ENCODE data around the gene SURF4. TPM values are rescaled to one million over a fixed set of nuclear protein-coding genes. Genes with fewer than 3 reads are reported as not detected.

Gene SURF4
- polyA plus RNA-seq (2014; cell fraction: cytosol; rRNA removed) = 126 and 137 TPM in 2 replicates
- 71.5 and 73.7 TPM in 2 replicates for polyA plus RNA-seq (2014; cell fraction: nucleus; rRNA removed)

- DNase-seq (ENCODE audit: low spot score) = peak; percentile 95
Observed at GRCh38 chr9:133375724-133376654, at the start of gene SURF4, which contains the start of gene STKLD1. Gene SURF4 (minus strand): TSS chr9:133376060. CDS start chr9:133375969, 91 bp downstream. Gene STKLD1 (plus strand): TSS chr9:133376366. CDS start chr9:133376474, 108 bp downstream.

- DNase-seq (ENCODE audit: low spot score) = no peak
Observed at GRCh38 chr9:133425049-133425632, 49.3 kb upstream of the SURF4 start.

GRCh38 chr9:133424187-133424586 lies 48.3 kb upstream of the SURF4 start:
- DNase-seq (ENCODE audit: low spot score) = no peak

- DNase-seq (ENCODE audit: low spot score) = no peak
Observed at GRCh38 chr9:133423216-133423615, 47.4 kb upstream of the SURF4 start.

- DNase-seq (ENCODE audit: low spot score) = peak; percentile 71
Observed at GRCh38 chr9:133421615-133422542, 46.0 kb upstream of the SURF4 start, which contains the start of gene ADAMTS13. Gene ADAMTS13 (plus strand): TSS chr9:133422367. CDS start chr9:133422444, 77 bp downstream.

GRCh38 chr9:133420392-133420827 lies 44.5 kb upstream of the SURF4 start:
- no peak for DNase-seq (ENCODE audit: low spot score)

- no peak for DNase-seq (ENCODE audit: low spot score)
Observed at GRCh38 chr9:133419005-133419404, 43.1 kb upstream of the SURF4 start.

GRCh38 chr9:133417541-133418461 lies 41.9 kb upstream of the SURF4 start, which contains the start of gene REXO4:
Gene REXO4 (minus strand): TSS chr9:133418010. CDS start chr9:133417844, 166 bp downstream.
- DNase-seq (ENCODE audit: low spot score) = peak; percentile 95

- DNase-seq (ENCODE audit: low spot score) = no peak
Observed at GRCh38 chr9:133415170-133415569, 39.3 kb upstream of the SURF4 start.

GRCh38 chr9:133408042-133408441 lies 32.2 kb upstream of the SURF4 start:
- no peak for DNase-seq (ENCODE audit: low spot score)

- peak; percentile 69 for DNase-seq (ENCODE audit: low spot score)
Observed at GRCh38 chr9:133406480-133407307, 30.8 kb upstream of the SURF4 start.

GRCh38 chr9:133405508-133406438 lies 29.9 kb upstream of the SURF4 start:
- DNase-seq (ENCODE audit: low spot score) = no peak

GRCh38 chr9:133404454-133405002 lies 28.7 kb upstream of the SURF4 start:
- no peak for DNase-seq (ENCODE audit: low spot score)

GRCh38 chr9:133403766-133404453 lies 28.1 kb upstream of the SURF4 start:
- no peak for DNase-seq (ENCODE audit: low spot score)

- no peak for DNase-seq (ENCODE audit: low spot score)
Observed at GRCh38 chr9:133402689-133403088, 26.8 kb upstream of the SURF4 start.

- DNase-seq (ENCODE audit: low spot score) = no peak
Observed at GRCh38 chr9:133401588-133401987, 25.7 kb upstream of the SURF4 start.

GRCh38 chr9:133400292-133400691 lies 24.4 kb upstream of the SURF4 start:
- DNase-seq (ENCODE audit: low spot score) = no peak
